H1 (cell line): ENCODE data around the gene MPRIP.

Source experiments
- HDAC6 ChIP-seq: IDR thresholded peaks from one replicate; pipeline ENCODE4 v1.7.1; 2012; ENCODE audit warnings: low read depth, mild to moderate bottlenecking, inconsistent platforms, low read length, moderate library complexity
- POLR2A ChIP-seq, 2 experiments: IDR thresholded peaks; 1 replicate in 1 of 2; 2 replicates in 1 of 2; pipeline ENCODE4 v1.6.1; 2011; ENCODE audit warnings: low read depth in 2 of 2, low read length in 2 of 2, mild to moderate bottlenecking in 2 of 2; ENCODE audit errors: control extremely low read depth in 1 of 2
- TF ChIP-seq, protein P1 (sequence below), 3 experiments: IDR thresholded peaks; 1 replicate in 2 of 3; 2 replicates in 1 of 3; pipeline versions ENCODE4 v1.5.1 to v1.6.1; 2011; ENCODE audit warnings: low read length in 3 of 3, mild to moderate bottlenecking in 3 of 3, inconsistent platforms in 2 of 3, low read depth in 1 of 3, moderate library complexity in 1 of 3; ENCODE audit not compliant: insufficient read depth in 1 of 3; ENCODE audit errors: control extremely low read depth in 1 of 3

DNA sequence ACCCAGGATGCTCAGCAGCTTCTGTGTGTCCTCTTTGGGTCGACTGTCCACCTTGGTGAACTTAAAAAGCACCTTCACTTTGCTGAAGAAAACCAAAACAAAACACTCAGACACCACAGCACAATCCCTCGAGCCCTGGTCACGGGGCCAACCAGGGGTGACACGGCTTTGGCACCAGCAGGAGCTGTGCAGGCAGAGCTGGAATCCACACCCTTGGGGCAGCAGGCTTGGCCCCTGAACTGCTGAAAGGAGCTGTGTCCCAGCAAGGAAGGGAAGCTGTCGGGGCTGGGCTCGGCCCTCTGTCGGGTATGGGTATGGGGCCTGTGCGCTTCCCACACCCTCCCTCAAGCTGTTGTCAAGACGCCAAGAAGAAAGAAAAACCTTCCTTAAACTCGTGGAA is 171.5 kb downstream of the MPRIP start:
- TF ChIP-seq, protein P1, sequence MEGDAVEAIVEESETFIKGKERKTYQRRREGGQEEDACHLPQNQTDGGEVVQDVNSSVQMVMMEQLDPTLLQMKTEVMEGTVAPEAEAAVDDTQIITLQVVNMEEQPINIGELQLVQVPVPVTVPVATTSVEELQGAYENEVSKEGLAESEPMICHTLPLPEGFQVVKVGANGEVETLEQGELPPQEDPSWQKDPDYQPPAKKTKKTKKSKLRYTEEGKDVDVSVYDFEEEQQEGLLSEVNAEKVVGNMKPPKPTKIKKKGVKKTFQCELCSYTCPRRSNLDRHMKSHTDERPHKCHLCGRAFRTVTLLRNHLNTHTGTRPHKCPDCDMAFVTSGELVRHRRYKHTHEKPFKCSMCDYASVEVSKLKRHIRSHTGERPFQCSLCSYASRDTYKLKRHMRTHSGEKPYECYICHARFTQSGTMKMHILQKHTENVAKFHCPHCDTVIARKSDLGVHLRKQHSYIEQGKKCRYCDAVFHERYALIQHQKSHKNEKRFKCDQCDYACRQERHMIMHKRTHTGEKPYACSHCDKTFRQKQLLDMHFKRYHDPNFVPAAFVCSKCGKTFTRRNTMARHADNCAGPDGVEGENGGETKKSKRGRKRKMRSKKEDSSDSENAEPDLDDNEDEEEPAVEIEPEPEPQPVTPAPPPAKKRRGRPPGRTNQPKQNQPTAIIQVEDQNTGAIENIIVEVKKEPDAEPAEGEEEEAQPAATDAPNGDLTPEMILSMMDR (IDR thresholded peaks at IDR 0.05; ENCODE audit: control extremely low read depth in 1 of 3, insufficient read depth in 1 of 3, low read depth in 1 of 3, low read length in 3 of 3): no peak
- TF ChIP-seq HDAC6: no peak
- no peak for TF ChIP-seq POLR2A (IDR thresholded peaks at IDR 0.05; ENCODE audit: control extremely low read depth in 1 of 2, low read depth in 2 of 2, low read length in 2 of 2)
